Endothelial cell of umbilical vein (primary cell): ENCODE results near the gene CTSF. TPM values are rescaled to one million over a fixed set of nuclear protein-coding genes. Genes with fewer than 3 reads are reported as not detected.

Source experiments
- BruUV-seq: library from RNA; stranded (reverse); fragments of 400-500 nt; replicated peaks from 2 replicates; lab custom pipeline; 2021; lab: Mats Ljungman, UMichigan
- CTCF ChIA-PET: fragments of 300-600, 350-600 bp; sonication (Branson Sonifier 250); formaldehyde crosslinking; loops from one replicate; lab custom pipeline; 2021; ENCODE audit warnings: antibody characterized with exemption, inconsistent platforms; lab: Charles Lee
- POLR2A ChIA-PET: fragments of 300-600, 350-600 bp; sonication (Branson Sonifier 250); formaldehyde crosslinking; loops from one replicate; lab custom pipeline; 2021; ENCODE audit warnings: antibody characterized with exemption, inconsistent platforms; lab: Charles Lee
- DNase-seq: peaks from one replicate; pipeline ENCODE4 v3.0.0-alpha.2; 2011; ENCODE audit warnings: low read depth, low spot score
- FAIRE-seq: peaks from 2 replicates; lab custom pipeline; 2011; peaks lifted over from hg19 to GRCh38; lab: Jason Lieb, UNC
- H2AFZ ChIP-seq: 2 replicates; pipeline ENCODE4 v1.6.0; 2012; ENCODE audit warnings: low read depth, low read length, control low read depth, inconsistent platforms
- H3K27ac ChIP-seq: 2 replicates; pipeline ENCODE4 v1.5.1; 2011; ENCODE audit warnings: low read depth, mild to moderate bottlenecking, control low read depth, low read length, moderate library complexity; ENCODE audit not compliant: insufficient read depth
- H3K27me3 ChIP-seq, 2 experiments: 2 replicates each; pipeline versions ENCODE4 v1.6.0 to v1.6.1; 2011; ENCODE audit warnings: low read length in 2 of 2, mixed read lengths in 1 of 2; ENCODE audit not compliant: control insufficient read depth in 2 of 2, insufficient read depth in 2 of 2
- H3K36me3 ChIP-seq, 2 experiments: 2 replicates in 1 of 2; 3 replicates in 1 of 2; pipeline ENCODE4 v1.5.1; 2011; ENCODE audit warnings: low read length in 2 of 2, mild to moderate bottlenecking in 1 of 2, moderate library complexity in 1 of 2; ENCODE audit not compliant: control insufficient read depth in 2 of 2, insufficient read depth in 2 of 2; ENCODE audit errors: extremely low read depth in 1 of 2
- H3K4me1 ChIP-seq: 3 replicates; pipeline ENCODE4 v1.5.1; 2011; ENCODE audit warnings: mild to moderate bottlenecking, low read length; ENCODE audit not compliant: control insufficient read depth, insufficient read depth; ENCODE audit errors: extremely low read depth
- H3K4me2 ChIP-seq: 2 replicates; pipeline ENCODE4 v1.6.1; 2011; ENCODE audit warnings: low read length, control low read depth, mixed read lengths; ENCODE audit not compliant: insufficient read depth
- H3K4me3 ChIP-seq, 3 experiments: fragments of 200-600 bp in 1 of 3; sonication (generic), shearing (Covaris generic) in 1 of 3; replicated peaks in 1 of 3; 2 replicates each; pipeline ENCODE4 v1.5.1; 2011 to 2016; ENCODE audit warnings: control low read depth in 3 of 3, low read length in 3 of 3, mild to moderate bottlenecking in 2 of 3, inconsistent platforms in 1 of 3, low read depth in 1 of 3, moderate library complexity in 1 of 3; ENCODE audit not compliant: insufficient read depth in 1 of 3
- H3K79me2 ChIP-seq: 2 replicates; pipeline ENCODE4 v1.6.0; 2012; ENCODE audit warnings: low read length, inconsistent platforms; ENCODE audit not compliant: control insufficient read depth, insufficient read depth
- H3K9ac ChIP-seq: replicated peaks from 2 replicates; pipeline ENCODE3; 2011; ENCODE audit warnings: low read length, control low read depth; ENCODE audit not compliant: insufficient read depth; ENCODE audit errors: extremely low read depth
- H3K9me1 ChIP-seq: replicated peaks from 3 replicates; pipeline ENCODE4 v1.6.0; 2011; ENCODE audit warnings: mild to moderate bottlenecking, low read length; ENCODE audit not compliant: control insufficient read depth, insufficient read depth; ENCODE audit errors: extremely low read depth
- H3K9me3 ChIP-seq: replicated peaks from 2 replicates; pipeline ENCODE4 v1.5.1; 2012; ENCODE audit warnings: low read length, inconsistent platforms; ENCODE audit not compliant: control insufficient read depth, insufficient read depth
- H4K20me1 ChIP-seq: replicated peaks from 2 replicates; pipeline ENCODE3; 2011; ENCODE audit warnings: mild to moderate bottlenecking, low read length; ENCODE audit not compliant: control insufficient read depth, insufficient read depth; ENCODE audit errors: extremely low read depth
- CTCF ChIP-seq, 2 donors: IDR thresholded peaks; 1 replicate in 1 of 2; 2 replicates in 1 of 2; pipeline ENCODE4 v1.5.1; 2011; ENCODE audit warnings: low read length in 2 of 2, mild to moderate bottlenecking in 2 of 2, moderate library complexity in 2 of 2, control low read depth in 1 of 2, inconsistent platforms in 1 of 2, low read depth in 1 of 2; ENCODE audit not compliant: insufficient read depth in 1 of 2; ENCODE audit errors: extremely low read depth in 1 of 2
- EZH2 ChIP-seq: IDR thresholded peaks from 2 replicates; pipeline ENCODE4 v1.6.1; 2012; ENCODE audit warnings: borderline replicate concordance, low read depth, mild to moderate bottlenecking, moderate library complexity, low read length, inconsistent platforms; ENCODE audit not compliant: severe bottlenecking
- FOS ChIP-seq: IDR thresholded peaks from 2 replicates; pipeline ENCODE4 v1.6.1; 2011; ENCODE audit warnings: mild to moderate bottlenecking, low read length, moderate library complexity, borderline replicate concordance; ENCODE audit not compliant: insufficient read depth
- GATA2 ChIP-seq: IDR thresholded peaks from 2 replicates; pipeline ENCODE4 v1.7.0; 2011; ENCODE audit warnings: low read depth, mild to moderate bottlenecking, moderate library complexity, mixed read lengths, low read length; ENCODE audit not compliant: insufficient read length, insufficient read depth
- JUN ChIP-seq: IDR thresholded peaks from 2 replicates; pipeline ENCODE4 v1.6.1; 2011; ENCODE audit warnings: borderline replicate concordance, low read depth; ENCODE audit not compliant: insufficient read length, insufficient read depth
- MAX ChIP-seq: IDR thresholded peaks from 2 replicates; pipeline ENCODE4 v1.6.1; 2011; ENCODE audit not compliant: insufficient read depth, insufficient read length
- MYC ChIP-seq: IDR thresholded peaks from one replicate; pipeline ENCODE4 v1.6.1; 2011; ENCODE audit warnings: mild to moderate bottlenecking, low read depth, low read length
- POLR2A ChIP-seq: IDR thresholded peaks from 2 replicates; pipeline ENCODE4 v1.6.1; 2012; ENCODE audit warnings: low read depth, mild to moderate bottlenecking, control low read depth, low read length
- POLR2AphosphoS5 ChIP-seq: IDR thresholded peaks from 2 replicates; pipeline ENCODE4 v1.6.1; 2012; ENCODE audit warnings: low read depth, mild to moderate bottlenecking, control low read depth, low read length, moderate library complexity; ENCODE audit not compliant: insufficient read depth
- dilution Hi-C: fragments of 300-500 bp; cut with MboI; formaldehyde crosslinking; loops from one replicate; pipeline ENCODE4 v1.15.0; 2019; ENCODE audit warnings: low sequenced_read_pairs; ENCODE audit not compliant: extremely low pct_ligation_motif_present
- intact Hi-C: fragments of 100-400 bp; cut with micrococcal nuclease; formaldehyde crosslinking; loops from one replicate; pipeline ENCODE4 v1.10.0; 2022
- polyA plus RNA-seq, 4 experiments: library from polyadenylated mRNA; depleted of rRNA in 3 of 4; stranded (reverse) in 3 of 4; unstranded in 1 of 4; fragments of >200 nt; gene quantifications; 2 replicates each; pipeline versions ENCODE4 v1.2.1 to v1.2.3, GENCODE V29; 2011 to 2012; ENCODE audit warnings: missing spikeins in 1 of 4
- total RNA-seq: library from RNA; stranded (reverse); gene quantifications from 2 replicates; pipeline ENCODE4 v1.2.3, GENCODE V29; 2021

The CTSF gene
- total and polyA plus RNA-seq, 2 donors (not counting 3 experiments of a cell fraction or from before 2014, with no cell fraction given): 14.4 to 27.7 TPM

GRCh38 chr11:66562907-66563583 is 5.4 kb downstream of the CTSF start:
- CTCF ChIA-PET: interaction anchor here (1.1 to 2.7 kb wide), 4 partner anchors 15 to 115 kb away, joined by 3 to 13 read pairs (median 6); partner anchors contain the start of genes CCDC87, CCS, RBM4 and RBM4B
- H4K20me1 ChIP-seq: no peaks in the 10 kb centered on the region
- no peak for DNase-seq

More at GRCh38 chr11:66562907-66563583, 5.4 kb downstream of the CTSF start:
- H3K9ac ChIP-seq: no peak overlapping the region
- peaks cover 5% of the 10 kb centered on the region in 2 experiments for H3K27me3 ChIP-seq
- no peaks in the 10 kb centered on the region for H3K79me2 ChIP-seq
- POLR2A ChIA-PET: no interaction called here
- no peak overlapping the region for H2AFZ ChIP-seq
- dilution Hi-C loops: no loop called here
- intact Hi-C loops: no loop called here
- no peak overlapping the region for H3K27ac ChIP-seq
- FAIRE-seq: no peak
- TF ChIP-seq FOS (no peak), GATA2 (no peak), MAX (no peak), MYC (no peak), EZH2 (no peak), POLR2A (no peak), JUN (no peak), CTCF (IDR thresholded peaks at IDR 0.05; ENCODE audit: extremely low read depth in 1 of 2, insufficient read depth in 1 of 2, low read depth in 1 of 2, low read length in 2 of 2) (no peak), POLR2AphosphoS5 (no peak)
- H3K9me3 ChIP-seq: no peaks in the 10 kb centered on the region
- no peak overlapping the region for H3K4me2 ChIP-seq
- H3K36me3 ChIP-seq: no peaks in the 10 kb centered on the region
- H3K4me3 ChIP-seq: no peak overlapping the region
- H3K9me1 ChIP-seq: no peaks in the 10 kb centered on the region
- H3K4me1 ChIP-seq: peaks cover 2% of the 10 kb centered on the region
- BruUV-seq: no TSS peak
